Neural crest cell (in vitro differentiated cells): ENCODE measurements around the gene GPR15LG. TPM values are rescaled to one million over a fixed set of nuclear protein-coding genes. Genes with fewer than 3 reads are reported as not detected.

Experiments
- DNase-seq: peaks from one replicate; pipeline ENCODE4 v3.0.0; 2021; ENCODE audit warnings: low read depth, mixed read lengths, low spot score
- H3K27ac Mint-ChIP-seq: one replicate; pipeline ENCODE4 v1.8.0; 2021; ENCODE audit warnings: mild to moderate bottlenecking, mixed read lengths; ENCODE audit not compliant: unreplicated experiment
- H3K27me3 Mint-ChIP-seq: 2 replicates; pipeline ENCODE4 v1.8.0; 2021; ENCODE audit warnings: low read depth, mild to moderate bottlenecking, mixed read lengths
- H3K36me3 Mint-ChIP-seq: 2 replicates; pipeline ENCODE4 v1.8.0; 2021; ENCODE audit warnings: low read depth, mild to moderate bottlenecking, mixed read lengths
- H3K4me1 Mint-ChIP-seq: 2 replicates; pipeline ENCODE4 v1.8.0; 2021; ENCODE audit warnings: mixed read lengths
- H3K4me3 Mint-ChIP-seq: one replicate; pipeline ENCODE4 v1.8.0; 2021; ENCODE audit warnings: mild to moderate bottlenecking, mixed read lengths
- H3K9me3 Mint-ChIP-seq: 2 replicates; pipeline ENCODE4 v1.8.0; 2021; ENCODE audit warnings: mixed read lengths
- total RNA-seq: library from RNA; stranded (reverse); gene quantifications from 2 replicates; pipeline ENCODE4 v1.2.1, GENCODE V29; 2021
- TF ChIP-seq, protein P1 (sequence below): fragments of 200-600 bp; sonication (generic); conservative IDR thresholded peaks from 2 replicates; pipeline ENCODE4 v1.5.0; 2021; ENCODE audit warnings: antibody characterized with exemption, mild to moderate bottlenecking

Gene GPR15LG
- total RNA-seq, 1 donor from 2014 or later = not detected

DNA sequence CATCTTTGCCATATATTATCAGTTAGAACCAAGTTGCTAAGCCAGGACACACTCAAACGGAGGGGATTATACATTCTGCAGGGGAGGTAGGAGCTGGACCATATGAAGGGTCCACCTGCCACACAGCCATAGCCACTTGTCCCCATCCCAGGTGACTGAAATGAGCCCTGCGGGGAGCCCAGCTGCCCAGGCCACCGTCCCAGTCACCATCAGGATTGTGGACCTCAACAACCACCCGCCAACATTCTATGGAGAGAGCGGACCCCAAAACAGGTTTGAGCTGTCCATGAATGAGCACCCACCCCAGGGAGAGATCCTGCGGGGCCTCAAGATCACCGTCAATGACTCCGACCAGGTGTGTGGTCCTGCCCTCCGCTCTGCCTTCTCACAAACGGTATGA is 34.4 kb downstream of the GPR15LG start:
- TF ChIP-seq, protein P1, sequence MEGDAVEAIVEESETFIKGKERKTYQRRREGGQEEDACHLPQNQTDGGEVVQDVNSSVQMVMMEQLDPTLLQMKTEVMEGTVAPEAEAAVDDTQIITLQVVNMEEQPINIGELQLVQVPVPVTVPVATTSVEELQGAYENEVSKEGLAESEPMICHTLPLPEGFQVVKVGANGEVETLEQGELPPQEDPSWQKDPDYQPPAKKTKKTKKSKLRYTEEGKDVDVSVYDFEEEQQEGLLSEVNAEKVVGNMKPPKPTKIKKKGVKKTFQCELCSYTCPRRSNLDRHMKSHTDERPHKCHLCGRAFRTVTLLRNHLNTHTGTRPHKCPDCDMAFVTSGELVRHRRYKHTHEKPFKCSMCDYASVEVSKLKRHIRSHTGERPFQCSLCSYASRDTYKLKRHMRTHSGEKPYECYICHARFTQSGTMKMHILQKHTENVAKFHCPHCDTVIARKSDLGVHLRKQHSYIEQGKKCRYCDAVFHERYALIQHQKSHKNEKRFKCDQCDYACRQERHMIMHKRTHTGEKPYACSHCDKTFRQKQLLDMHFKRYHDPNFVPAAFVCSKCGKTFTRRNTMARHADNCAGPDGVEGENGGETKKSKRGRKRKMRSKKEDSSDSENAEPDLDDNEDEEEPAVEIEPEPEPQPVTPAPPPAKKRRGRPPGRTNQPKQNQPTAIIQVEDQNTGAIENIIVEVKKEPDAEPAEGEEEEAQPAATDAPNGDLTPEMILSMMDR = no peak
- no peak for DNase-seq
- Mint-ChIP-seq H3K4me3 (no peak overlapping the region), H3K36me3 (peaks cover 2% of the 10 kb centered on the region), H3K27me3 (no peaks in the 10 kb centered on the region), H3K9me3 (no peaks in the 10 kb centered on the region), H3K27ac (no peak overlapping the region), H3K4me1 (no peaks in the 10 kb centered on the region)

DNA sequence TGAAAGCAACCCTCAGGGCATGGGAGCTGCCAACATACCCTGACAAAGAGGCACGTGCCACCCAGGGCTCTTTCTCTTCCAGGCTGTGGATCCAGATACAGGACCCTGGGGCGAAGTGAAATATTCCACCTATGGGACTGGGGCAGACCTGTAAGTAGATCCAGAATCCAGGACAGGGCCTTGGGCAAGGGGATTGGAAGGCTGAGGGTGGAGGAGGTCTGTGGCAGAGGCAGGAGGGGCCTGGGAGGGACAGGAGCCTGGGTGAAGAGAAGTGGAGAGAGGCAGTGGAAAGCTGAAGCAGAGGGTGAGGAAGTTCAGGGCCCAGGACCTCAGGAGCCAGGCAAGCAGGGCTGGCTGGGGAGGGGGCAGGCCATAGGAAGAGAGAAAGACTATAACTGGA is 38.0 kb downstream of the GPR15LG start:
- no peak for DNase-seq
- H3K27ac Mint-ChIP-seq = peak overlapping the region; percentile 47
- H3K4me3 Mint-ChIP-seq = no peak overlapping the region
- peaks cover 2% of the 10 kb centered on the region for H3K9me3 Mint-ChIP-seq
- TF ChIP-seq, protein P1 = no peak
- H3K4me1 Mint-ChIP-seq = no peaks in the 10 kb centered on the region
- peaks cover 5% of the 10 kb centered on the region for H3K36me3 Mint-ChIP-seq
- no peaks in the 10 kb centered on the region for H3K27me3 Mint-ChIP-seq

DNA sequence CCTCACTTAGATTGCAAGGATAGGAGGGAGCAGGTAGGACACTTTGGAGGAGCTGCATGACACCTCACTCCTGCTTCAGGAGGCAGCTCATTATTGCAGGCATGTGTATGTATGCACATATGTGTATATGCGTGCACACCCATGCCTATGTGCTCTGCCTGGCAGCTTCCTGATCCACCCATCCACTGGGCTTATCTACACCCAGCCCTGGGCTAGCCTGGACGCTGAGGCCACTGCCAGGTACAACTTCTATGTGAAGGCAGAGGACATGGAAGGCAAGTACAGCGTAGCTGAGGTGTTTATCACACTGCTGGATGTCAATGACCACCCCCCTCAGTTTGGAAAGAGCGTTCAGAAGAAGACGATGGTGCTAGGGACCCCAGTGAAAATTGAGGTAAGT is 38.4 kb downstream of the GPR15LG start:
- DNase-seq = no peak
- Mint-ChIP-seq H3K27me3 (no peaks in the 10 kb centered on the region), H3K27ac (no peak overlapping the region), H3K9me3 (peaks cover 2% of the 10 kb centered on the region), H3K4me3 (no peak overlapping the region), H3K36me3 (peaks cover 5% of the 10 kb centered on the region), H3K4me1 (no peaks in the 10 kb centered on the region)
- TF ChIP-seq, protein P1 = no peak

GRCh38 chr10:84213076-84213475 is 39.5 kb downstream of the GPR15LG start:
- TF ChIP-seq, protein P1 = no peak
- H3K27me3 Mint-ChIP-seq = no peaks in the 10 kb centered on the region
- peaks cover 5% of the 10 kb centered on the region for H3K36me3 Mint-ChIP-seq
- H3K4me1 Mint-ChIP-seq = no peaks in the 10 kb centered on the region
- H3K27ac Mint-ChIP-seq = no peak overlapping the region
- H3K9me3 Mint-ChIP-seq = peaks cover 2% of the 10 kb centered on the region
- DNase-seq = no peak
- no peak overlapping the region for H3K4me3 Mint-ChIP-seq

DNA sequence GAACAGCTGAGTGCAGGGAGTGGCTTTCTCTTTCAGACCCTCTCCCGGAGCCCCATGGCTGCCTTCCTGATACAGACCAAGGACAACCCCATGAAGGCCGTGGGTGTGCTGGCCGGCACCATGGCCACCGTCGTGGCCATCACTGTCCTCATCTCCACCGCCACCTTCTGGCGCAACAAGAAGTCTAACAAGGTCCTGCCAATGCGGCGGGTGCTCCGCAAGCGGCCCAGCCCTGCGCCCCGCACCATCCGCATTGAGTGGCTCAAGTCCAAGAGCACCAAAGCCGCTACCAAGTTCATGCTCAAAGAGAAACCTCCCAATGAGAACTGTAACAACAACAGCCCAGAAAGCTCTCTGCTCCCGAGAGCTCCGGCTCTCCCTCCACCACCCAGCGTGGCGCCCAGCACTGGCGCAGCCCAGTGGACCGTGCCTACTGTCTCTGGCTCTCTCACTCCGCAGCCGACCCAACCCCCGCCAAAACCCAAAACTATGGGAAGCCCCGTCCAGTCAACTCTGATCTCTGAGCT is 40.5 kb downstream of the GPR15LG start:
- H3K27me3 Mint-ChIP-seq = no peaks in the 10 kb centered on the region
- H3K4me3 Mint-ChIP-seq = no peak overlapping the region
- no peak for DNase-seq

More for the DNA sequence above, 40.5 kb downstream of the GPR15LG start:
- Mint-ChIP-seq H3K27ac (no peak overlapping the region), H3K36me3 (peaks cover 5% of the 10 kb centered on the region), H3K9me3 (peaks cover 2% of the 10 kb centered on the region), H3K4me1 (no peaks in the 10 kb centered on the region)
- TF ChIP-seq, protein P1 = no peak
